HG03095 (cell line): ENCODE measurements around the gene HECTD1.

Experiments
- ATAC-seq: cut with Tn5 transposase; IDR thresholded peaks from one replicate; pipeline ENCODE4 v1.9.1; 2021; ENCODE audit warnings: moderate library complexity; ENCODE audit not compliant: unreplicated experiment

Gene HECTD1

DNA sequence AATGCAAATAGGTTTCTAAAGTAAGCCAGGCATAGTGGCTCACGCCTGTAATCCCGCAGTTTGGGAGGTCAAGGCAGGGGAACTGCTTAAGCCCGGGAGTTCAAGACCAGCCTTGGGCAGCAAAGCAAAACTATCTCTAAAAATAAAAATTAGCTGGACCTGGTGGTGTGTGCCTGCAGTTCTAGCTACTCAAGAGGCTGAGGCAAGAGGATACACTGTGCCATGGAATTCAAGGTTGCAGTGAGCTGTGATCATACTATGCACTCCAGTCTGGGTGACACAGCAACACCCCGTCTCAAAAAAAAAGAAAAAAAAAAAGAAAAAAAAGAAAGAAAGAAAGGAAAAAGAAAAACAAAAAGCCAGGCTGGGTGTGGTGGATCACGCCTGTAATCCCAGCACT is 46.3 kb downstream of the HECTD1 start:
- ATAC-seq, result no peak

DNA sequence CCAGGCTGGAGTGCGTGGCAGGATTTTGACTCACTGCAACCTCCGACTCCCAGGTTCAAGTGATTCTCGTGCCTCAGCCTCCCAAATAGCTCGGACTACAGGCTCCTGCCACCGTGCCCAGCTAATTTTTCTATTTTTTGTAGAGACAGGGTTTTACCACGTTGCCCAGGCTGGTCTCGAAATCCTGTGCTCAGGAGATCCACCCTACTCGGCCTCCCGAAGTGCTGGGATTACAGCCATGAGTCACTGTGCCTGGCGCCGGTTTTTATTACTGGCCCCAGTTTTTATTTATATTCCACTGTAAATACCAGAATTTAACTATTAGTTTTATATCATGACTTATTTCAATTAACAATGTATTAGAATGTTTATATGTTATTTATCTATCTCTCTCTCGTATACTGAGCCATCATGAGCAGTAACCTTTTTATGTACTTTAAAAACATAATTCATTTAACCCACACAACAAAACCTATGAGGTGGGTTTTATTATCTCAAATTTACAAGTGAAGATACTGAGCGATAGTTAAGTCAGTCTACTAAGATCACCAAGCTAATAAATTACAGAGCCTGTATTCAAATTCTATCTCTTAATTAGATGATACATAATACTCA is 47.8 kb downstream of the HECTD1 start:
- no peak for ATAC-seq

DNA sequence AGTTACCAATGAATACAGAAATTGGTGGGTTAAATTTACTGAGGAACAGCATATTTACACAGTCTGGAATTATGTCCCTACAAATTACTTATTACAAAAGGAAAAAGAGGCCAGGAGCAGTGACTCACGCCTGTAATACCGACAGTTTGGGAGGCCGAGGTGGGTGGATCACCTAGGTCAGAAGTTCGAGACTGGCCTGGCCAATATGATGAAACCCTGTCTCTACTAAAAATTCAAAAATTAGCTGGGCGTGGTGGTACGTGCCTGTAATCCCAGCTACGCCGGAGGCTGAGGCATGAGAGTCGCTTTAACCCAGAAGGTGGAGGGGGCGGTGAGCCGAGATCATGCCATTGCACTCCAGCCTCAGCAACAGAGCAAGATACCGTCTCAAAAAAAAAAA is 52.6 kb downstream of the HECTD1 start:
- no peak for ATAC-seq

GRCh38 chr14:31142455-31143087 is 65.0 kb downstream of the HECTD1 start:
- ATAC-seq, result no peak

DNA sequence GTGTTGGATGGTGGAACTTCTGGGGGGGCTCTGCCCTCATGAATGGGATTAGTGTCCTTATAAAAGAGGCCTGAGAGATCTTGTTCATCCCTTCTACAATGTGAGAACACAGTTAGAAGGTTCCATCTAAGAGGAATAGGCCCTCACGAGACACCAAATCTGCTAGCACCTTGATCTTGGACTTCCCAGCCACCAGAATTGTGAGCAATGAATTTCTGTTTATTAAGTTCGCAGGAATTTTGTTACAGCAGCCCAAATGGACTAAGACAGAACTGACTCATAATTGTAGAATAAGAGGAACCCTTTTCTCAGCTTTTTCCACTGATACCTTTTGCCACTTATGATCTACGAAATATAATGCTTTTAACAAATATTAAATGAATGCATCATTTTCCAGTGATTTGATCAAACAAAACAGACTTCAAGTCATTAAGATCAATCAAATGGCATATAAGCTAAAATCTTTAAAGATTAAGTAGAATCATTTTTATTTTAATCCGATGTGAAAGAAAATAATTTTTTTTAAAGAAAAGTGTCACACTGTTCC is 68.2 kb downstream of the HECTD1 start:
- no peak for ATAC-seq

- ATAC-seq, result no peak
Measured at GRCh38 chr14:31138301-31138700, 69.3 kb downstream of the HECTD1 start.

GRCh38 chr14:31137214-31137889 is 70.2 kb downstream of the HECTD1 start:
- no peak for ATAC-seq

- no peak for ATAC-seq
Measured at GRCh38 chr14:31133133-31133532, 74.5 kb downstream of the HECTD1 start.

GRCh38 chr14:31128601-31129526 is 78.7 kb downstream of the HECTD1 start:
- peak; percentile 61 for ATAC-seq

- no peak for ATAC-seq
Measured at GRCh38 chr14:31127690-31128089, 79.9 kb downstream of the HECTD1 start.

DNA sequence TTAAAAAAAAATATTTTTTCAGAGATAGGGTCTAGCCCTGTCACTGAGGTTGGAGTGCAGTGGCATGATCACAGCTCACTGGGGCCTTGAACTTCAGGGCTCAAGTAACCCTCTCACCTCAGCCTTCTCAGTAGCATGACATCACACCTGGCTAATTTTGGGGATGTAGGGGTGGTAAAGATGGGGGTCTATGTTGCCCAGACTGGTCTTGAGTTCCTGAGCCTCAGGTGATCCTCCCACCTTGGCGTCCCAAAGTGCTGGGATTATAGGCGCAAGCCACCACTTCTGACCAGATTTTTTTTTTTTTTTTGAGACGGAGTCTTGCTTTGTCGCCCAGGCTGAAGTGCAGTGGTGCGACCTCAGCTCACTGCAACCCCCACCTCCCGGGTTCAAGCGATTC is 80.9 kb downstream of the HECTD1 start:
- ATAC-seq, result no peak

GRCh38 chr14:31125231-31125630 is 82.4 kb downstream of the HECTD1 start:
- ATAC-seq, result no peak

DNA sequence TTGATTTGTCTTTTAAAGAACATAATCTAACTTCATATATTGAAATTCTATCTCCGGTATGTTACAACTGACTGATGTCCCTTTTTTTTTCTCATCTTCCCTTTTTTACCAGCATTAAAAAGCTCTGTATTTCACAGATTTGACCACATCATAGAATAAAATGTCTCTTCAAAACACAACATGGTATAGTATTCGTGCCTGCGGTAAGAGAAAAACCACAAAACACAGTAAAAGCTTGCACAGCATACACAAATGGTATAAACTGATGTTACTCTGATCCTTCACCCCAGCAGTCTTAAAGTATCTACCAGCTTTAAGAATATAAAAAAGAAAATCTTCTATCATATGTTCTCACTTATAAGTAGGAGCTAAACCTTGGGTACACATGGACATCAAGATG is 83.4 kb downstream of the HECTD1 start:
- no peak for ATAC-seq

GRCh38 chr14:31122921-31123320 is 84.7 kb downstream of the HECTD1 start:
- no peak for ATAC-seq

- no peak for ATAC-seq
Measured at GRCh38 chr14:31122098-31122611, 85.4 kb downstream of the HECTD1 start.

DNA sequence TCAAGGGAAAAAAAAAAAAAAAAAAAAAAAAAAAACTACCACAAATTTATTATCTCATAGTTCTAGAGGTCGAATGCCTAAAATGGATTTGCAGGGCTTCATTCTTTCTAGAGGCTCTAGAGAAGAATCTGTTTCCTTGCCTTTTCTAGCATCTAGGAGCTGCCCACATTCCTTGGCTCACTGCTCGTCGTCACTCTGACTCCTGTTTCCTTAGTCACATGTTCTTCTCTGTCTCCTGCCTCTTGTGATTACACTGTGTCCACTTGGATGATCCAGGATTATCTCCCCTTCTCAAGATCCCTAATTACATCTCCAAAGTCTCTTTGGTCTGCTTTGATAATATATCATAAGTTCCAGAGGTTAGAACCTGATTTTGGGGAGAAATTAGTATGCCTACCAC is 88.7 kb downstream of the HECTD1 start:
- ATAC-seq, result no peak

DNA sequence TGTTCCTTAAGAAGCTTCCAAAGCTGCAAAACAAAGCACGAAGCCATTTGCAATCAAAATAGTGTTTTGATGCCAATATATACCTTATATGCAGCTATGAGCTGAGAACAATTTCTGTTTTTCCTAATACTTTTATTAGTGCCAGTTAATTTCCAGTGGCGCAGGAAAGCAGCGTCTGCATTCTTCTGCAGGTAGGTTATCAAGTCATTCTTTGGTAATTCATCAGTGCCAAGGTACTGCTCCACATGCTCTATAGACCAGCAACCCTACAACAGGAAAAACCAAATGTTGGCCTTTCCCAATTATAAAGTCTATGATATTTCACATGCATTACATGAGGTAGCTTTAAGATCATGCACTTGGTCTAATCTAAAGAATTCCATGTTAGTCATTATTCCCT is 93.8 kb downstream of the HECTD1 start:
- no peak for ATAC-seq

DNA sequence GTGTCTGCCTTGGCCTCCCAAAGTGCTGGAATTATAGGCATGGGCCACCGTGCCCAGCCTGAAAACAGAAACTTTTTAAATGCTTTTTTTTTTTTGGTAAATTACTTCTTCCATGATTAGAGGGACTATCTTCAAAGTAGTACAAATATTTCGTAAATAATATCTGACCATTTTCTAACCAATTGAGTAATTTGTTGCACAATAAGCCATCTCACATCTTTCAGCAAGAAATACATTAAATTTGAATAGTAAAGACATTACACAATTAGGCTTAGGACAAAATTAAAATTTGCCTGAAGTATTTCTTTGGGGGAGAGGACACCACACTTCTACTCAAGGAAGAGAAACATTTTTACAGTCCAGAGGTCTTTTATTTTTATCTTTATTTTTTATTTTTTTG is 96.7 kb downstream of the HECTD1 start:
- no peak for ATAC-seq

DNA sequence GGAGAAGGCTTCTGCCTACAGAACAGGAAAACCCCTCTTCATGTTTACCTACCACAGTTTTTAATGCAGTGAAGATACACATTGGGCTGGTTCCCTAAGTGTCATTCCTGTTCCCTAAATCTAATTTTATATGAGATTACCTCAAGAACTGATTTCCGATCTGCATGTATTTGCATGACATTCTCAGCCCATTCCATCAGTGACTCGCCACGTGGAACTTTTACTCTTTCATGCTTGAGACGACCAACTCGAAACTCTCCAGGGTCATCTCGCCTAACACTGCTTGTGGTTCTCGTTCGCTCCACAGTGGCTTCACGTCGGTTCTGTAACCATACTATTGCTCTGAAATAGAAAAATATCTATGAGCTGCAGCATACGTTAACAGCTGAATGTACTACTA is 98.3 kb downstream of the HECTD1 start:
- ATAC-seq, result no peak

- ATAC-seq, result no peak
Measured at GRCh38 chr14:31106768-31107167, 100.8 kb downstream of the HECTD1 start.

GRCh38 chr14:31097081-31097480 is 110.5 kb downstream of the HECTD1 start:
- no peak for ATAC-seq
